ENCODE results near the gene SRCIN1. TPM values are rescaled to one million over a fixed set of nuclear protein-coding genes. Genes with fewer than 3 reads are reported as not detected.

SRCIN1 gene
- total RNA-seq, 4 donors from 2014 or later: 0.09 to 1.7 (median 1.3) TPM

- no peak overlapping the region for H3K27ac ChIP-seq
- H3K36me3 ChIP-seq: no peaks in the 10 kb centered on the region
- H3K4me3 ChIP-seq: no peak overlapping the region
- WGBS, 2 donors: 63 to 92% methylated on average over 4 of the region's 4 CpGs
- H3K9me3 ChIP-seq: no peaks in the 10 kb centered on the region
- peaks cover 0 to 89% (median 0%) of the 10 kb centered on the region in 4 donors for H3K27me3 ChIP-seq
- no peak for DNase-seq
- TF ChIP-seq CTCF (IDR thresholded peaks at IDR 0.05): no peak
- no peak for TF ChIP-seq POLR2A (IDR thresholded peaks at IDR 0.05)
- H3K4me1 ChIP-seq: peaks cover under 1 to 13% (median 2%) of the 10 kb centered on the region in 3 donors
- intact Hi-C loops (cut with DNase I): no loop called here
These were observed 56.5 kb downstream of the SRCIN1 start for GRCh38 chr17:38549285-38549684.

- no peak overlapping the region for H3K27ac ChIP-seq
- H3K9me3 ChIP-seq: no peaks in the 10 kb centered on the region
- no peak for TF ChIP-seq CTCF (IDR thresholded peaks at IDR 0.05)
- TF ChIP-seq POLR2A (IDR thresholded peaks at IDR 0.05): no peak
- intact Hi-C loops (cut with DNase I): no loop called here
- no peaks in the 10 kb centered on the region for H3K36me3 ChIP-seq
- no peak overlapping the region for H3K4me3 ChIP-seq
- H3K4me1 ChIP-seq: peaks cover 0 to 9% (median 2%) of the 10 kb centered on the region in 3 donors
- 61 to 71% methylated on average over 5 to 7 of the region's 12 CpGs for WGBS, 2 donors
- H3K27me3 ChIP-seq: peaks cover 0 to 85% (median 0%) of the 10 kb centered on the region in 4 donors
- DNase-seq: no peak
These were observed 58.3 kb downstream of the SRCIN1 start for GRCh38 chr17:38547444-38547843.

- intact Hi-C loops (cut with DNase I): no loop called here
- DNase-seq: no peak
- Histone ChIP-seq H3K36me3 (no peaks in the 10 kb centered on the region), H3K27ac (no peak overlapping the region), H3K4me1 (peaks cover 0 to 9% (median 2%) of the 10 kb centered on the region in 3 donors), H3K27me3 (peaks cover 0 to 85% (median 0%) of the 10 kb centered on the region in 4 donors), H3K4me3 (no peak overlapping the region), H3K9me3 (no peaks in the 10 kb centered on the region)
- TF ChIP-seq POLR2A (IDR thresholded peaks at IDR 0.05) (no peak), CTCF (IDR thresholded peaks at IDR 0.05) (no peak)
- 70% methylated on average over 2 of the region's 11 CpGs; no CpG with 5 or more reads in 1 of the 2 donors for WGBS, 2 donors
These were observed 59.4 kb downstream of the SRCIN1 start for GRCh38 chr17:38546396-38546795.

GRCh38 chr17:38545531-38546225, 60.1 kb downstream of the SRCIN1 start:
- H3K36me3 ChIP-seq: no peaks in the 10 kb centered on the region
- H3K4me1 ChIP-seq: peaks cover 0 to 4% (median 0%) of the 10 kb centered on the region in 3 donors
- no peaks in the 10 kb centered on the region for H3K9me3 ChIP-seq
- intact Hi-C loops (cut with DNase I): no loop called here
- H3K27ac ChIP-seq: no peak overlapping the region
- no peak for DNase-seq
- 70 to 77% methylated on average over 7 of the region's 12 CpGs for WGBS, 2 donors
- no peak overlapping the region for H3K4me3 ChIP-seq
- peaks cover 0 to 83% (median 0%) of the 10 kb centered on the region in 4 donors for H3K27me3 ChIP-seq
- TF ChIP-seq POLR2A (IDR thresholded peaks at IDR 0.05) (no peak), CTCF (IDR thresholded peaks at IDR 0.05) (no peak)

GRCh38 chr17:38544839-38545209, 60.9 kb downstream of the SRCIN1 start:
- DNase-seq: no peak
- H3K27ac ChIP-seq: no peak overlapping the region
- H3K36me3 ChIP-seq: no peaks in the 10 kb centered on the region
- no peak overlapping the region for H3K4me3 ChIP-seq
- no peak for TF ChIP-seq POLR2A (IDR thresholded peaks at IDR 0.05)
- no peak for TF ChIP-seq CTCF (IDR thresholded peaks at IDR 0.05)
- no peaks in the 10 kb centered on the region for H3K4me1 ChIP-seq
- H3K27me3 ChIP-seq: peaks cover 0 to 82% (median 0%) of the 10 kb centered on the region in 4 donors
- intact Hi-C loops (cut with DNase I): no loop called here
- WGBS, 2 donors: 87 to 95% methylated on average over 3 to 4 of the region's 7 CpGs
- H3K9me3 ChIP-seq: no peaks in the 10 kb centered on the region
